Subcutaneous adipose tissue (tissue), 4 donors: ENCODE measurements around the gene KIF26B. TPM values are rescaled to one million over a fixed set of nuclear protein-coding genes. Genes with fewer than 3 reads are reported as not detected.

ENCODE experiments used
- total RNA-seq, 4 donors: library from RNA; depleted of rRNA; stranded (reverse); fragments of >200 nt; gene quantifications; one replicate each; pipeline ENCODE4 v1.1.0, GENCODE V29; 2016
- TF ChIP-seq, protein P1 (sequence below): fragments of 450-650 bp; IDR thresholded peaks from one replicate; pipeline ENCODE4 v1.5.1; 2016; ENCODE audit warnings: low read depth, mild to moderate bottlenecking, control low read depth, antibody characterized with exemption, moderate library complexity

KIF26B gene
- total RNA-seq, 4 donors from 2014 or later, result under 0.01 to 0.16 (median under 0.01) TPM

- TF ChIP-seq, protein P1, sequence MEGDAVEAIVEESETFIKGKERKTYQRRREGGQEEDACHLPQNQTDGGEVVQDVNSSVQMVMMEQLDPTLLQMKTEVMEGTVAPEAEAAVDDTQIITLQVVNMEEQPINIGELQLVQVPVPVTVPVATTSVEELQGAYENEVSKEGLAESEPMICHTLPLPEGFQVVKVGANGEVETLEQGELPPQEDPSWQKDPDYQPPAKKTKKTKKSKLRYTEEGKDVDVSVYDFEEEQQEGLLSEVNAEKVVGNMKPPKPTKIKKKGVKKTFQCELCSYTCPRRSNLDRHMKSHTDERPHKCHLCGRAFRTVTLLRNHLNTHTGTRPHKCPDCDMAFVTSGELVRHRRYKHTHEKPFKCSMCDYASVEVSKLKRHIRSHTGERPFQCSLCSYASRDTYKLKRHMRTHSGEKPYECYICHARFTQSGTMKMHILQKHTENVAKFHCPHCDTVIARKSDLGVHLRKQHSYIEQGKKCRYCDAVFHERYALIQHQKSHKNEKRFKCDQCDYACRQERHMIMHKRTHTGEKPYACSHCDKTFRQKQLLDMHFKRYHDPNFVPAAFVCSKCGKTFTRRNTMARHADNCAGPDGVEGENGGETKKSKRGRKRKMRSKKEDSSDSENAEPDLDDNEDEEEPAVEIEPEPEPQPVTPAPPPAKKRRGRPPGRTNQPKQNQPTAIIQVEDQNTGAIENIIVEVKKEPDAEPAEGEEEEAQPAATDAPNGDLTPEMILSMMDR, result no peak
These were observed 545.8 kb downstream of the KIF26B start for GRCh38 chr1:245700631-245701030.

GRCh38 chr1:245701631-245702030, 546.8 kb downstream of the KIF26B start:
- TF ChIP-seq, protein P1, result no peak

GRCh38 chr1:245702346-245702745, 547.6 kb downstream of the KIF26B start:
- TF ChIP-seq, protein P1, result no peak

DNA sequence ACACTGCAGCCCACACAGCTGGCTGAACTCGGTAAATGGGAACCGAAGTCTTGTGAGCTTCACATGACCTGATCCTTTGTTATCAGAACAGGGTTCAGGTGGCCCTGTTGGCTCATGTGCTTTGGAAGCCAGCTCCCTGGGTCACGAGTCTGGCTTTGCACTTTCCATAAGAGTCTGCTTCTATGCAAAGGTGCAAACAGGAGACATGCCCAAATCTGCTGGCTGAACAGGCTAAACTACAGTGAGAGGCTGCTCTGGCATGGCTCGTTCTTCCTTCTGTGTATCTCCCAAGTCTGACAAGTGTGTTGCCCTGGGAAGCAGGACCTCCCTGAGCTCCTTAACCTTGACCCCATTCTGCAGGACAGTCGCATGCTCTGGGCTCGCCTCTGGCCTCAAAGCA, 549.6 kb downstream of the KIF26B start:
- TF ChIP-seq, protein P1, result no peak

DNA sequence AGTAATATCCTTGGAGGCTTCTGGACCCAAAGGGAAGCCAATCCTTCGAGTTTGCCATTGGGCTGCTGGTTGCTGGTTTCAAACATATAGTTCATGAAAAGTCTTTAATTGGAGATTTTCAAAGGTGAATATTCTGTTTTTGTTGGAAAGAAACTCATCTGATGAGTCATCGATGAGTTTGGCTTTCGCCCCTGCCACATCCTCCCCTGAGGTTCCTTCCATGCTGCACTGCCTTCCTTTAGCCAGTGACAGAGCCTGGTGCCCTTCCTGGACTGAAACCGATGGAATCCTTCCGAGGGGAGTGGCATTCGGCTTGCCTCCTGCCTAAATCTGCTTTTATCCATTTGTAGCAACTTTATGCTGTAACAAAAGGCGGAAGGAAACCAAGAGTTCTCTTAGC, 550.0 kb downstream of the KIF26B start:
- TF ChIP-seq, protein P1, result no peak

DNA sequence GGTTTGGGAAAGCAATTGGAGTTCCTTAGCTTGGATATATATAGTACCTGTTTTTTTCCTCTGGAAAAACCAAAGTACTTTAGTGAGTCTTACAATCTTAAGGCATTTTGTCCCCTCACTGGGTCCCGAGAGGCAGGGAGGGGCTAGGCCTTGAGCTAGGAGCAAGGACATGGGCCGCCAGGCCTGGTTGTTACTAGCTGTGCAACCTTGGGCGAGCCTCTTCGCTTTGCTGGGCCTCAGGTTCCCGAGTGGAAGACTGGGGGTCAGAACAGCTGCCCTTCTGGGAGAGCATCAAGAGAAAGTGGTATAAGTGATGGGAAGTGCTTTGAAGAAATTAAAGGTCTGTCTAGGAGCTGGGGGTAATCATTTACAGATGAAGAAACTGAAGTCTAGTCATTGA, 553.2 kb downstream of the KIF26B start:
- TF ChIP-seq, protein P1, result no peak

DNA sequence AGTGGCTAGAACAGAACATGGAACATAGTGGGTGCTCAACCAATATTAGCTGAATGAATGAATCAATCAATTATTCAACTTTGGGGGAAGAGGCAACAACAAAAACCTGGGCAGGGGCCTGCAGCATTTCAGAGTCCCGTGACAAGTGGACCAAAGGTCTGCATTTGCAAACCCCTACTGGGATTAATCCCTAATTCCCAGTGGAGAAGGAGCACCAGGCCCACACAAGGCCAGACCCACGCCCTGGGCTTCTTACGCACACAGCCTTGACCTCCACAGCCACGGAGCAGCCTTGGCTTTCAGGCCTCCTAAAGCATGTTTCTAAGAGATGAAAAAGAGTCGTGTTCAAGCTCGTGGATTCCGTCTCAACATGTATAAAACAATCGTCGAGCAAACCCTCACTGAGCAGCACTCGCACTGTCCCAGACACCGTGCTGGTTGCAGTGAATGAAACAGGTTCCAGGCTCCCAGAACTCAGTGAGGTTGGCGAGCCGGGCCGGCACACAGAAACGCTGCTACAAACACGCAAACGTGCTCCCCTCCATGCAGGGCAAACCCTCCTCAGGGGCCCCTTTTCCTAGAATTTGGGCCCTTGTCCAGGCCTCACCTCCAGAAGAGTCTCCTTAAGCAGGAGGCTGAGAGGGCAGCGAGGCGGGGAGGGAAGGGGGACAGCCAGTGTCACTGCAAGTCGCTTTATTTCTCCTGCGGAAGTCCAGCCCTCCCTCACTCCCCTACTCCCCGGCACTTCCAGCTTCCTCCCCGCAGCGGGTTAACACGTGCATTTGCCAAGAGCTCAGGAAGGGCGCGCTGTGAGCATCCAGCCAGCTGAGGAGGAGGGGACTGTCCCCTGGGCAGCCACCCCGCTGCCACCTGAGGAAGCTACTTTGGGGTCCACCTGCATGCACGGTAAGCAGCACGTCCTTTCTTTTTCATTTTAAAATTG, 556.4 kb downstream of the KIF26B start:
- TF ChIP-seq, protein P1, result no peak
